Type B pancreatic cell (in vitro differentiated cells): ENCODE data around the gene SYNE3. TPM values are rescaled to one million over a fixed set of nuclear protein-coding genes. Genes with fewer than 3 reads are reported as not detected.

ENCODE experiments used
- DNase-seq: peaks from one replicate; pipeline ENCODE4 v3.0.0; 2021; ENCODE audit warnings: mixed read lengths; ENCODE audit not compliant: unreplicated experiment; ENCODE audit errors: extremely low spot score
- H3K27ac Mint-ChIP-seq: 2 replicates; pipeline ENCODE4 v1.8.0; 2021; ENCODE audit warnings: mild to moderate bottlenecking, mixed read lengths
- H3K27me3 Mint-ChIP-seq: 2 replicates; pipeline ENCODE4 v1.8.0; 2021; ENCODE audit warnings: mixed read lengths
- H3K36me3 Mint-ChIP-seq: 2 replicates; pipeline ENCODE4 v1.8.0; 2021; ENCODE audit warnings: mixed read lengths
- H3K4me1 Mint-ChIP-seq: one replicate; pipeline ENCODE4 v1.8.0; 2021; ENCODE audit warnings: mixed read lengths; ENCODE audit not compliant: unreplicated experiment
- H3K4me3 Mint-ChIP-seq: 2 replicates; pipeline ENCODE4 v1.8.0; 2021; ENCODE audit warnings: mild to moderate bottlenecking, mixed read lengths
- H3K9me3 Mint-ChIP-seq: 2 replicates; pipeline ENCODE4 v1.8.0; 2021; ENCODE audit warnings: mixed read lengths
- total RNA-seq: library from RNA; stranded (reverse); gene quantifications from 2 replicates; pipeline ENCODE4 v1.2.1, GENCODE V29; 2021; ENCODE audit warnings: low replicate concordance
- TF ChIP-seq, protein P1 (sequence below): fragments of 200-600 bp; sonication (generic); conservative IDR thresholded peaks from 2 replicates; pipeline ENCODE4 v1.5.0; 2021; ENCODE audit warnings: antibody characterized with exemption, mild to moderate bottlenecking

SYNE3 gene
- total RNA-seq, 1 donor from 2014 or later: 0.65 TPM

- DNase-seq: no peak
- TF ChIP-seq, protein P1, sequence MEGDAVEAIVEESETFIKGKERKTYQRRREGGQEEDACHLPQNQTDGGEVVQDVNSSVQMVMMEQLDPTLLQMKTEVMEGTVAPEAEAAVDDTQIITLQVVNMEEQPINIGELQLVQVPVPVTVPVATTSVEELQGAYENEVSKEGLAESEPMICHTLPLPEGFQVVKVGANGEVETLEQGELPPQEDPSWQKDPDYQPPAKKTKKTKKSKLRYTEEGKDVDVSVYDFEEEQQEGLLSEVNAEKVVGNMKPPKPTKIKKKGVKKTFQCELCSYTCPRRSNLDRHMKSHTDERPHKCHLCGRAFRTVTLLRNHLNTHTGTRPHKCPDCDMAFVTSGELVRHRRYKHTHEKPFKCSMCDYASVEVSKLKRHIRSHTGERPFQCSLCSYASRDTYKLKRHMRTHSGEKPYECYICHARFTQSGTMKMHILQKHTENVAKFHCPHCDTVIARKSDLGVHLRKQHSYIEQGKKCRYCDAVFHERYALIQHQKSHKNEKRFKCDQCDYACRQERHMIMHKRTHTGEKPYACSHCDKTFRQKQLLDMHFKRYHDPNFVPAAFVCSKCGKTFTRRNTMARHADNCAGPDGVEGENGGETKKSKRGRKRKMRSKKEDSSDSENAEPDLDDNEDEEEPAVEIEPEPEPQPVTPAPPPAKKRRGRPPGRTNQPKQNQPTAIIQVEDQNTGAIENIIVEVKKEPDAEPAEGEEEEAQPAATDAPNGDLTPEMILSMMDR: no peak
- H3K27ac Mint-ChIP-seq: no peak overlapping the region
- no peak overlapping the region for H3K4me3 Mint-ChIP-seq
- H3K36me3 Mint-ChIP-seq: no peaks in the 10 kb centered on the region
- peaks cover 15% of the 10 kb centered on the region for H3K4me1 Mint-ChIP-seq
- H3K9me3 Mint-ChIP-seq: no peaks in the 10 kb centered on the region
- H3K27me3 Mint-ChIP-seq: peaks cover 20% of the 10 kb centered on the region
Measured at GRCh38 chr14:95504135-95505029, 12.1 kb downstream of the SYNE3 start.

GRCh38 chr14:95503365-95504134, 12.9 kb downstream of the SYNE3 start:
- no peak overlapping the region for H3K27ac Mint-ChIP-seq
- peaks cover 15% of the 10 kb centered on the region for H3K4me1 Mint-ChIP-seq
- peaks cover 18% of the 10 kb centered on the region for H3K27me3 Mint-ChIP-seq
- TF ChIP-seq, protein P1: no peak
- H3K36me3 Mint-ChIP-seq: no peaks in the 10 kb centered on the region
- H3K9me3 Mint-ChIP-seq: no peaks in the 10 kb centered on the region
- no peak for DNase-seq
- H3K4me3 Mint-ChIP-seq: no peak overlapping the region

DNA sequence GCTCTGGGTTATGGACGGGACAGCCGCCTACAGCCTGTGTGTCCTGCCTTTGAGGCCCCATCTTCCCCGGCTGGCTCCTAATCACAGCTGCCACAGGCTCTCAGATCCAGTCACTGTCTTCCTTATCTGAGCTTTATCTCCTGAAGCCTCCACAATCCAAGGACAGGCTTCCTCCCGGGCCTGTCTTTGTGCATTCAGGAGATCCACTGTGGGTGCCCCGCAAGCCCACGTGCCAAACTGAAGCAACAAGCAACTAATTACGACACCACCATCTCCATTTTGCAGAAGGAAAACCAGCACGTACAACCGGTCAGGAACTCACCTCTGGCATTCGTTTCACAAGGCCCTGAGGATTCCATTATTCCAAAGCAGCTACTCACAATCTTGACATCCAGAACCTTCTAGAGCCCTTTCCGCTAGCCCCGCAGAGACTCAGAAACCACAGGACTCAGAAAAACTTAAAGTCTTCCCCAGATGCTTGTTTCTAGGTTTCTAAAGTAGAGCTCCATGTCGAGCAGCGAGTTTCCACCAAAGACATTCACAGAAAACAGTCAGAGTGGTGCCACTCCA, 14.0 kb downstream of the SYNE3 start:
- Mint-ChIP-seq H3K36me3 (no peaks in the 10 kb centered on the region), H3K27me3 (peaks cover 13% of the 10 kb centered on the region), H3K9me3 (no peaks in the 10 kb centered on the region), H3K4me1 (peaks cover 18% of the 10 kb centered on the region), H3K4me3 (no peak overlapping the region), H3K27ac (no peak overlapping the region)
- no peak for DNase-seq
- TF ChIP-seq, protein P1: no peak

DNA sequence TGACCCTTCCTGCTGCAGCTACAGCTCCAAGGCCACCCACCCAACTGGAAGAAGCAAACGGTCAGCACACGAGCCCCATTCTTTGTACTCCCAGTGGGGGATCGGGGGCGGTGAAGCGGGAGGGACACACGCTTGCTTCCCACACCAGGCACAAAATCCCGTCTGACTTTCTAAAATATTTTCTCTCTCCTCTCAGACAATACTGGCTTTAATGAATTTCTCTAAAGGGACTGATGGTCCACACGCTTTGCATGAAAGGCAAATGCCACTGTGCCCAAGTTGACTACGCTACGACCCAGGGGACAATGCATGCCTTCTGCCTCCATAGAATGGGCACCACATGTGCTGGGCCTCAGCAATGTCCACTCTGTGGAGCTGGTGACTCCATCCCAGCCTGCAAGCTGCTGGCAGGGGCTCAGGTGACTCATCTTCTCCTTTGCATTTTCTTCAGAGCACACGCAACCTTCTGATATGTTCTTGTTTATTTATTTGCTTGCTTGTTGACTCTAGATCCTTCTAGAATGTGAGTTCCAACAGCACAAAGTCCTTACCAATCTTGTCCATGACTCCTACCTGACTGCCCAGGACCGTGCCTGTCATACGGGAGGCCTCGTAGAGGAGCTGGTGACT, 15.6 kb downstream of the SYNE3 start:
- H3K4me3 Mint-ChIP-seq: peak overlapping the region; percentile 40
- H3K36me3 Mint-ChIP-seq: no peaks in the 10 kb centered on the region

More for the DNA sequence above, 15.6 kb downstream of the SYNE3 start:
- DNase-seq: no peak
- Mint-ChIP-seq H3K4me1 (peaks cover 32% of the 10 kb centered on the region), H3K9me3 (no peaks in the 10 kb centered on the region), H3K27me3 (peaks cover 13% of the 10 kb centered on the region), H3K27ac (no peak overlapping the region)
- TF ChIP-seq, protein P1: no peak
